ENCODE data around the gene IL13RA2. TPM values are rescaled to one million over a fixed set of nuclear protein-coding genes. Genes with fewer than 3 reads are reported as not detected.

The IL13RA2 gene, protein sequence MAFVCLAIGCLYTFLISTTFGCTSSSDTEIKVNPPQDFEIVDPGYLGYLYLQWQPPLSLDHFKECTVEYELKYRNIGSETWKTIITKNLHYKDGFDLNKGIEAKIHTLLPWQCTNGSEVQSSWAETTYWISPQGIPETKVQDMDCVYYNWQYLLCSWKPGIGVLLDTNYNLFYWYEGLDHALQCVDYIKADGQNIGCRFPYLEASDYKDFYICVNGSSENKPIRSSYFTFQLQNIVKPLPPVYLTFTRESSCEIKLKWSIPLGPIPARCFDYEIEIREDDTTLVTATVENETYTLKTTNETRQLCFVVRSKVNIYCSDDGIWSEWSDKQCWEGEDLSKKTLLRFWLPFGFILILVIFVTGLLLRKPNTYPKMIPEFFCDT
- total RNA-seq (2021; fragmentation: NEBNext Ultra II Directional; extraction: Animal tissue kit (Norgen Biotek cat#: 25700)): not detected in 2 replicates
- polyA plus RNA-seq (2011; rRNA removed): not detected in 2 replicates
- not detected for polyA plus RNA-seq (2011; cell fraction: cytosol; rRNA removed)
- not detected for polyA plus RNA-seq (2011; cell fraction: nucleus; rRNA removed)
- polyA plus RNA-seq (2012, experiment 1 of 2): not detected in 4 replicates
- not detected for polyA plus RNA-seq (2012, experiment 2 of 2)
- polyA plus RNA-seq (2013, experiment 1 of 2): 0.26 TPM
- 0.20 TPM for polyA plus RNA-seq (2013, experiment 2 of 2)
- polyA minus RNA-seq (2011; rRNA and poly(A)+ RNA removed): not detected in 2 replicates
- polyA minus RNA-seq (2011; cell fraction: cytosol; rRNA and poly(A)+ RNA removed): not detected
- polyA minus RNA-seq (2011; cell fraction: nucleus; rRNA and poly(A)+ RNA removed): not detected
- long read RNA-seq, experiment 1: 0 reads
- long read RNA-seq, experiment 2: 0 reads

DNA sequence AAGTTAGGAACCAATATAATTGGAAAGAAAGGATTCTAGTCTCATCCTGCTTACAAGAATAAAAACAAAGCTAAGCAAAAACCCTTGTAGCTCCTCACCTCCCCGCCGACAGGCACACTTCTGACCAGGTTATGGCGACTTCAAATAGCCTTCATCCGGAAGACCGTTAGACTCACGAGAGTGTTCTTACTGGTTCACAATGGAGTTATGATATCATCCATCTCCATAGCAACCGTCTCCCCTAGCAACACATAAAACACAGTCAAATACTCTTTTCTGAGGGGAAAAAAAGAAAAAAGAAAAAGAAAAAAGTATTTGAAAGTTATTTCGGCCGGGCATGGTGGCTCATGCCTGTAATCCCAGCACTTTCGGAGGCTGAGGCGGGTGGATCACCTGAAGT, at the start of gene IL13RA2:
IL13RA2 (minus strand) TSS at position 162 of the 400 bp plus-strand sequence. CDS start 347 bp downstream, outside the sequence.
- no peak within 1 kb of the TSS for H2AK5ac ChIP-seq (ENCODE audit: low read depth, low read length)
- no peaks in the 10 kb centered on the region for H3K27me3 ChIP-seq (replicated peaks in 1 of 4; ENCODE audit: control insufficient read depth in 3 of 4, extremely low read depth in 1 of 4, insufficient read depth in 3 of 4, low read length in 3 of 4)
- H3K9me3 ChIP-seq (ENCODE audit: insufficient read depth in 2 of 2, low read depth in 1 of 2, low read length in 1 of 2): no peaks in the 10 kb centered on the region
- 91% methylated on average over 7 of the region's 11 CpGs; no CpG with 5 or more reads in 1 of the 2 experiments for WGBS, 2 experiments (ENCODE audit: extremely low coverage in 1 of 2, insufficient coverage in 1 of 2, insufficient read length in 1 of 2, insufficient replicate concordance in 2 of 2, low coverage in 1 of 2, low lambda C conversion rate in 2 of 2, missing lambda C conversion rate in 1 of 2)
- no peak within 1 kb of the TSS for H3K4ac ChIP-seq (replicated peaks; ENCODE audit: insufficient read length, low read depth, low read length)
- POLR2A ChIA-PET (ENCODE audit: partially characterized antibody): no interaction called here
- TF ChIP-seq KDM4A (IDR thresholded peaks at IDR 0.05; ENCODE audit: low read depth, low read length, severe bottlenecking): no peak
- no peak for TF ChIP-seq SIN3A (conservative IDR thresholded peaks at IDR 0.05 in 1 of 2, IDR thresholded peaks at IDR 0.05 in 1 of 2; ENCODE audit: low read depth in 1 of 2, low read length in 2 of 2)
- no peak for TF ChIP-seq KDM5A (IDR thresholded peaks at IDR 0.05; ENCODE audit: low read length)
- no peak for TF ChIP-seq RFX5 (IDR thresholded peaks at IDR 0.05; ENCODE audit: borderline replicate concordance, low read depth, low read length)
- TF ChIP-seq JUN (IDR thresholded peaks at IDR 0.05; ENCODE audit: low read depth, low read length): no peak
- TF ChIP-seq SIX5 (IDR thresholded peaks at IDR 0.05; ENCODE audit: low read depth, low read length): no peak
- TF ChIP-seq CBX5 (IDR thresholded peaks at IDR 0.05; ENCODE audit: low read depth, low read length): no peak
- no peak for TF ChIP-seq EGR1 (IDR thresholded peaks at IDR 0.05; ENCODE audit: borderline replicate concordance, low read depth, low read length)
- TF ChIP-seq SP1 (IDR thresholded peaks at IDR 0.05; ENCODE audit: low read depth, low read length): no peak
- TF ChIP-seq NRF1 (IDR thresholded peaks at IDR 0.05; ENCODE audit: low read depth, low read length): no peak
- no peak for TF ChIP-seq TBP (IDR thresholded peaks at IDR 0.05; ENCODE audit: low read depth, low read length)
- no peaks in the 10 kb centered on the region for H3K79me2 ChIP-seq (ENCODE audit: control insufficient read depth in 1 of 2, insufficient read depth in 2 of 2, low read length in 2 of 2)
- no peak within 1 kb of the TSS for H3K56ac ChIP-seq (replicated peaks; ENCODE audit: insufficient read length, low read depth, low read length)
- H3K18ac ChIP-seq (ENCODE audit: extremely low read depth, low read length): no peak within 1 kb of the TSS
- H3K14ac ChIP-seq (ENCODE audit: insufficient read length): no peak within 1 kb of the TSS
- H4K91ac ChIP-seq (replicated peaks; ENCODE audit: insufficient read length, low read length): no peak within 1 kb of the TSS
- H3K4me1 ChIP-seq (replicated peaks in 1 of 4; ENCODE audit: control insufficient read depth in 3 of 4, insufficient read depth in 4 of 4, low read length in 3 of 4): no peaks in the 10 kb centered on the region
- no peak within 1 kb of the TSS for H2BK120ac ChIP-seq (replicated peaks; ENCODE audit: low read depth, low read length)
- H4K5ac ChIP-seq (ENCODE audit: insufficient read length, low read depth, low read length): no peak within 1 kb of the TSS
- no peak within 1 kb of the TSS for H3K23ac ChIP-seq (ENCODE audit: insufficient read length)
- no peaks in the 10 kb centered on the region for H3K79me1 ChIP-seq (ENCODE audit: low read depth, low read length)
- FAIRE-seq: peak; percentile 72
- no peak within 1 kb of the TSS for H2BK5ac ChIP-seq (ENCODE audit: low read depth, low read length)
- CTCF ChIA-PET (ENCODE audit: partially characterized antibody): interaction anchor here (0.6 to 2.2 kb wide), 11 partner anchors 8 to 58 kb away, joined by 3 to 7 read pairs (median 5); no protein-coding TSS in a partner anchor
- H2BK15ac ChIP-seq (ENCODE audit: low read length): no peak within 1 kb of the TSS
- H3K4me2 ChIP-seq (ENCODE audit: insufficient read depth in 1 of 2, low read depth in 2 of 2, low read length in 2 of 2): no peak within 1 kb of the TSS
- H3K23me2 ChIP-seq (ENCODE audit: low read depth, low read length): no peaks in the 10 kb centered on the region
- no peak within 1 kb of the TSS for H3K9ac ChIP-seq (replicated peaks in 1 of 4; ENCODE audit: extremely low read depth in 1 of 4, low read depth in 3 of 4, low read length in 3 of 4)
- H3K4me3 ChIP-seq (ENCODE audit: extremely low read depth in 1 of 4, insufficient read depth in 2 of 4, low read depth in 3 of 4, low read length in 4 of 4): no peak within 1 kb of the TSS
- H4K8ac ChIP-seq (ENCODE audit: extremely low read depth, insufficient read depth, low read length): no peak within 1 kb of the TSS
- H3K36me3 ChIP-seq (ENCODE audit: control insufficient read depth in 2 of 4, insufficient read depth in 4 of 4, low read length in 3 of 4): no peaks in the 10 kb centered on the region
- H4K20me1 ChIP-seq (replicated peaks in 1 of 2; ENCODE audit: control insufficient read depth in 1 of 2, insufficient read depth in 2 of 2, low read length in 2 of 2): no peaks in the 10 kb centered on the region
- H2BK12ac ChIP-seq (ENCODE audit: low read depth, low read length): no peak within 1 kb of the TSS
- H2AFZ ChIP-seq (ENCODE audit: low read length): no peak within 1 kb of the TSS
- no peak within 1 kb of the TSS for H3K27ac ChIP-seq (ENCODE audit: low read depth, low read length)
- no peak within 1 kb of the TSS for H2BK20ac ChIP-seq (ENCODE audit: low read length)
- no peak for DNase-seq (ENCODE audit: low read depth in 1 of 2, low spot score in 2 of 2)
